SK-N-MC (cell line): ENCODE measurements around the gene SBF2.

Source experiments
- DNase-seq: peaks from one replicate; pipeline ENCODE4 v3.0.0-alpha.2; 2011; ENCODE audit warnings: low read depth, low spot score
- H3K27ac ChIP-seq: fragments of 200-600 bp; sonication (generic); 2 replicates; pipeline ENCODE4 v1.5.1; 2016; ENCODE audit warnings: mixed run types
- H3K36me3 ChIP-seq: fragments of 200-600 bp; sonication (generic); 2 replicates; pipeline ENCODE4 v1.6.1; 2017; ENCODE audit warnings: antibody characterized with exemption, low read length, mixed read lengths; ENCODE audit not compliant: insufficient read depth
- H3K4me3 ChIP-seq: fragments of 200-600 bp; sonication (generic); 2 replicates; pipeline ENCODE4 v1.5.1; 2016
- H3K9ac ChIP-seq: fragments of 200-600 bp; sonication (generic); 2 replicates; pipeline ENCODE4 v1.8.0; 2017; ENCODE audit warnings: mixed run types, mixed read lengths; ENCODE audit not compliant: insufficient read length
- H3K9me3 ChIP-seq: fragments of 200-600 bp; sonication (generic); 2 replicates; pipeline ENCODE4 v1.6.1; 2017; ENCODE audit warnings: low read depth, mild to moderate bottlenecking, antibody characterized with exemption, low read length, moderate library complexity, mixed read lengths
- EZH2 ChIP-seq: fragments of 200-600 bp; sonication (generic); IDR thresholded peaks from one replicate; pipeline ENCODE4 v1.6.1; 2017; ENCODE audit warnings: antibody characterized with exemption
- FOXP2 ChIP-seq: optimal IDR thresholded peaks from 2 replicates; pipeline ENCODE3; 2011; ENCODE audit warnings: mild to moderate bottlenecking, moderate library complexity; ENCODE audit not compliant: insufficient read depth; ENCODE audit errors: extremely low read length, control extremely low read depth
- POLR2AphosphoS5 ChIP-seq: IDR thresholded peaks from 2 replicates; pipeline ENCODE4 v1.6.1; 2012; ENCODE audit warnings: mild to moderate bottlenecking, low read depth, low read length, borderline replicate concordance

Gene SBF2

GRCh38 chr11:9796854-9797253, 497.2 kb downstream of the SBF2 start:
- no peak overlapping the region; the same call in 1 of the 2 replicates for H3K27ac ChIP-seq

DNA sequence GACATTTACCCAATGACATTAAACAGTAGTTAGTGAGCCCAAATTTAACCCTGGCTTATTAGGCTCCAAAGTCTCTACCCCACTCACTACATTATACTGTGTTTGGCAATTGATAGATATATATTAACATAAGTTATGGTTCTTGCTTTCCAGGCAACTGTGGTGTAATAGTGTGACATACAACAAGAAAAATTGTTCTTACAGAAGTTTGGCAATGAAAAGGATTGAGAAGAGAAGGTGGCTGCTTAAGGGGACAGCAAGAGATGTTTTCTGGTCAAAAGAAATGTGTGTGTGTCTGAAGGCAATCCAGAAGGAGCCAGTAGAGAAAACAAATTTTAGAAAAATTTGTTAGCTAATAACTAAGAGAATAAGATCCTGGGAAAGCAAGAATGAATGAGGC, 497.8 kb downstream of the SBF2 start:
- TF ChIP-seq POLR2AphosphoS5 (no peak), EZH2 (no peak), FOXP2 (no peak)

More at GRCh38 chr11:9796854-9797253, 497.2 kb downstream of the SBF2 start:
- Histone ChIP-seq H3K9ac (no peak overlapping the region), H3K9me3 (no peaks in the 10 kb centered on the region), H3K4me3 (no peak overlapping the region), H3K36me3 (no peaks in the 10 kb centered on the region)
- no peak for TF ChIP-seq POLR2AphosphoS5
- no peak for TF ChIP-seq FOXP2
- no peak for TF ChIP-seq EZH2
- no peak for DNase-seq

GRCh38 chr11:9790703-9791102, 503.3 kb downstream of the SBF2 start:
- no peak overlapping the region for H3K27ac ChIP-seq
- H3K4me3 ChIP-seq, result no peak overlapping the region
- no peak for TF ChIP-seq POLR2AphosphoS5
- TF ChIP-seq FOXP2, result no peak
- TF ChIP-seq EZH2, result no peak
- no peak overlapping the region for H3K9ac ChIP-seq
- DNase-seq, result no peak
- H3K36me3 ChIP-seq, result peaks cover 29% of the 10 kb centered on the region
- H3K9me3 ChIP-seq, result no peaks in the 10 kb centered on the region

More for the DNA sequence above, 497.8 kb downstream of the SBF2 start:
- Histone ChIP-seq H3K9ac (no peak overlapping the region), H3K9me3 (no peaks in the 10 kb centered on the region), H3K27ac (no peak overlapping the region), H3K4me3 (no peak overlapping the region), H3K36me3 (no peaks in the 10 kb centered on the region)
- no peak for DNase-seq

DNA sequence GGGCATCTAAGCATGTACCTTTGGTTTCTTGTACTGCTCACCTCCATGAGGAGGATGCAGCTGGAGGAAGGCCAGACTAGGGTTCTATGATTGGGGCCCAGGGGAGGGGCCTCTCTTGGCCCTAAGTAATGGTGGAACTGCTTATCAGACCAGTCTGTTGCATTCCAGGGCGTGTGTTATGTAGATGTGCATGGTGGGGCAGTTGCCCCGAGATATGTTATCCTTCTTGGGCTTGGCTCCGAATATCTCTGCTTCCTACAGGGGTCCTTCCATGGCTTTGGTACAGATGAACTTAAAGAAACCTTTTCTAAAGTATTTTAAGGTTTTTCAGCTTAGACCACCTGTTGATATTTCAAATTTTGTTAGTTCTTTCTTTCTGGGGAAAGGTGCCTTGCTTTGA, 504.1 kb downstream of the SBF2 start:
- H3K9me3 ChIP-seq, result no peaks in the 10 kb centered on the region

GRCh38 chr11:9787981-9788521, 506.0 kb downstream of the SBF2 start:
- H3K9ac ChIP-seq, result no peak overlapping the region
- H3K27ac ChIP-seq, result no peak overlapping the region
- no peak overlapping the region for H3K4me3 ChIP-seq
- TF ChIP-seq POLR2AphosphoS5, result no peak
- no peak for TF ChIP-seq EZH2
- no peak for TF ChIP-seq FOXP2
- DNase-seq, result no peak
- peaks cover 35% of the 10 kb centered on the region for H3K36me3 ChIP-seq
- H3K9me3 ChIP-seq, result no peaks in the 10 kb centered on the region

More for the DNA sequence above, 504.1 kb downstream of the SBF2 start:
- DNase-seq, result no peak
- no peak overlapping the region for H3K4me3 ChIP-seq
- TF ChIP-seq FOXP2 (no peak), POLR2AphosphoS5 (no peak), EZH2 (no peak)
- no peak overlapping the region for H3K9ac ChIP-seq
- peaks cover 32% of the 10 kb centered on the region for H3K36me3 ChIP-seq
- H3K27ac ChIP-seq, result no peak overlapping the region

- Histone ChIP-seq H3K27ac (no peak overlapping the region), H3K9ac (no peak overlapping the region), H3K9me3 (no peaks in the 10 kb centered on the region), H3K4me3 (no peak overlapping the region), H3K36me3 (peaks cover 35% of the 10 kb centered on the region)
- DNase-seq, result no peak
- TF ChIP-seq POLR2AphosphoS5 (no peak), EZH2 (no peak), FOXP2 (no peak)
Observed at GRCh38 chr11:9787260-9787659, 506.8 kb downstream of the SBF2 start.

GRCh38 chr11:9784602-9785315, 509.3 kb downstream of the SBF2 start:
- H3K9ac ChIP-seq, result no peak overlapping the region
- H3K36me3 ChIP-seq, result peaks cover 54% of the 10 kb centered on the region; the same call in 1 of the 2 replicates
- DNase-seq, result no peak
- no peak for TF ChIP-seq EZH2
- no peak for TF ChIP-seq POLR2AphosphoS5
- no peak for TF ChIP-seq FOXP2
- H3K4me3 ChIP-seq, result no peak overlapping the region
- no peaks in the 10 kb centered on the region for H3K9me3 ChIP-seq
- H3K27ac ChIP-seq, result no peak overlapping the region

GRCh38 chr11:9783986-9784385, 510.0 kb downstream of the SBF2 start:
- no peak overlapping the region for H3K27ac ChIP-seq
- H3K4me3 ChIP-seq, result no peak overlapping the region

More at GRCh38 chr11:9783986-9784385, 510.0 kb downstream of the SBF2 start:
- Histone ChIP-seq H3K36me3 (peaks cover 55% of the 10 kb centered on the region; the same call in 1 of the 2 replicates), H3K9ac (no peak overlapping the region), H3K9me3 (no peaks in the 10 kb centered on the region)
- no peak for TF ChIP-seq EZH2
- no peak for TF ChIP-seq FOXP2
- TF ChIP-seq POLR2AphosphoS5, result no peak
- no peak for DNase-seq
